Measurements from ENCODE around the gene ADGRG4. TPM values are rescaled to one million over a fixed set of nuclear protein-coding genes. Genes with fewer than 3 reads are reported as not detected.

The ADGRG4 gene
- total and polyA plus RNA-seq, 2 of the 8 experiments (the other 6 are each of a cell fraction or from before 2014, with no cell fraction given): not detected

- no peaks in the 10 kb centered on the region for H3K27me3 ChIP-seq (replicated peaks in 1 of 4; ENCODE audit: control insufficient read depth in 3 of 4, extremely low read depth in 1 of 4, insufficient read depth in 3 of 4, low read length in 3 of 4)
- POLR2A ChIA-PET (ENCODE audit: partially characterized antibody): no interaction called here
- TF ChIP-seq CTBP2 (IDR thresholded peaks at IDR 0.05; ENCODE audit: borderline replicate concordance, insufficient read depth, insufficient read length, low read length): no peak
- TF ChIP-seq SUZ12 (IDR thresholded peaks at IDR 0.05; ENCODE audit: low read length): no peak
Observed at GRCh38 chrX:136319600-136319999, 18.8 kb downstream of the ADGRG4 start.

More at GRCh38 chrX:136319600-136319999, 18.8 kb downstream of the ADGRG4 start:
- H3K79me2 ChIP-seq (ENCODE audit: control insufficient read depth in 1 of 2, insufficient read depth in 2 of 2, low read length in 2 of 2): no peaks in the 10 kb centered on the region
- H4K8ac ChIP-seq (ENCODE audit: extremely low read depth, insufficient read depth, low read length): no peak overlapping the region
- no peak overlapping the region for H3K23ac ChIP-seq (ENCODE audit: insufficient read length)
- no peak overlapping the region for H4K5ac ChIP-seq (ENCODE audit: insufficient read length, low read depth, low read length)
- H3K23me2 ChIP-seq (ENCODE audit: low read depth, low read length): no peaks in the 10 kb centered on the region; the same call in 1 of the 2 replicates
- H3K4ac ChIP-seq (replicated peaks; ENCODE audit: insufficient read length, low read depth, low read length): no peak overlapping the region
- H3K18ac ChIP-seq (ENCODE audit: extremely low read depth, low read length): no peak overlapping the region
- H3K4me3 ChIP-seq (ENCODE audit: extremely low read depth in 1 of 4, insufficient read depth in 2 of 4, low read depth in 3 of 4, low read length in 4 of 4): no peak overlapping the region
- H3K9me3 ChIP-seq (ENCODE audit: insufficient read depth in 2 of 2, low read depth in 1 of 2, low read length in 1 of 2): no peaks in the 10 kb centered on the region
- no peak overlapping the region for H3K9ac ChIP-seq (replicated peaks in 1 of 4; ENCODE audit: extremely low read depth in 1 of 4, low read depth in 3 of 4, low read length in 3 of 4)
- H3K14ac ChIP-seq (ENCODE audit: insufficient read length): no peak overlapping the region
- no peak overlapping the region for H2BK20ac ChIP-seq (ENCODE audit: low read length)
- no peak overlapping the region for H2AFZ ChIP-seq (ENCODE audit: low read length)
- no peak overlapping the region for H3K4me2 ChIP-seq (ENCODE audit: insufficient read depth in 1 of 2, low read depth in 2 of 2, low read length in 2 of 2)
- H2BK15ac ChIP-seq (ENCODE audit: low read length): no peak overlapping the region
- no peaks in the 10 kb centered on the region for H4K20me1 ChIP-seq (replicated peaks in 1 of 2; ENCODE audit: control insufficient read depth in 1 of 2, insufficient read depth in 2 of 2, low read length in 2 of 2)
- no peaks in the 10 kb centered on the region for H3K79me1 ChIP-seq (ENCODE audit: low read depth, low read length)
- H4K91ac ChIP-seq (replicated peaks; ENCODE audit: insufficient read length, low read length): no peak overlapping the region
- no peak overlapping the region for H3K56ac ChIP-seq (replicated peaks; ENCODE audit: insufficient read length, low read depth, low read length)
- H2BK12ac ChIP-seq (ENCODE audit: low read depth, low read length): no peak overlapping the region
- no peaks in the 10 kb centered on the region for H3K4me1 ChIP-seq (replicated peaks in 1 of 4; ENCODE audit: control insufficient read depth in 3 of 4, insufficient read depth in 4 of 4, low read length in 3 of 4)
- CTCF ChIA-PET (ENCODE audit: partially characterized antibody): interaction anchor here (0.8 kb wide), 1 partner anchor 16 kb away, joined by 4 read pairs; no protein-coding TSS in a partner anchor
- H3K27ac ChIP-seq (ENCODE audit: low read depth, low read length): no peak overlapping the region
- no peak for DNase-seq (ENCODE audit: low read depth in 1 of 2, low spot score in 2 of 2)
- no peak for FAIRE-seq
- H2BK5ac ChIP-seq (ENCODE audit: low read depth, low read length): no peak overlapping the region
- H2BK120ac ChIP-seq (replicated peaks; ENCODE audit: low read depth, low read length): no peak overlapping the region
- no peak overlapping the region for H2AK5ac ChIP-seq (ENCODE audit: low read depth, low read length)
- no peaks in the 10 kb centered on the region for H3K36me3 ChIP-seq (ENCODE audit: control insufficient read depth in 2 of 4, insufficient read depth in 4 of 4, low read length in 3 of 4)
